K562 (cell line): Measurements from ENCODE around the gene MRPL27. TPM values are rescaled to one million over a fixed set of nuclear protein-coding genes. Genes with fewer than 3 reads are reported as not detected.

Experiments used
- ATAC-seq: fragments of 200-7000 bp; cut with Tn5 transposase; 3 replicates; pipeline ENCODE4 v1.9.1; 2020; ENCODE audit warnings: moderate library complexity
- BruUV-seq: library from RNA; stranded (reverse); fragments of 400-500 nt; replicated peaks from 2 replicates; lab custom pipeline; 2021; lab: Mats Ljungman, UMichigan
- CTCF ChIA-PET: fragments of 300-600 bp; formaldehyde crosslinking; extraction: SDS; loops from one replicate; lab custom pipeline; 2021; ENCODE audit warnings: low intra/inter-chr PET ratio; lab: Yijun Ruan, JAX
- POLR2A ChIA-PET: fragments of 300-600, 350-650 bp; sonication (Branson Sonifier 250); formaldehyde crosslinking; extraction: SDS; loops from one replicate; lab custom pipeline; 2021; ENCODE audit warnings: antibody characterized with exemption, inconsistent platforms; lab: Yijun Ruan, JAX
- DNase-seq, 4 experiments: peaks; one replicate each; pipeline versions ENCODE4 v3.0.0 to v3.0.0-alpha.2; 2011 to 2018; ENCODE audit warnings: low spot score in 3 of 4, mixed read lengths in 3 of 4; ENCODE audit errors: extremely low read depth in 1 of 4
- FAIRE-seq: peaks from 2 replicates; lab custom pipeline; 2011; peaks lifted over from hg19 to GRCh38; lab: Jason Lieb, UNC
- H2AFZ ChIP-seq: 2 replicates; pipeline ENCODE4 v1.6.0; 2011; ENCODE audit warnings: low read depth, low read length, control low read depth, inconsistent platforms
- H3K27ac ChIP-seq: fragments of 200-600 bp; 3 replicates; pipeline ENCODE4 v1.8.0; 2011; ENCODE audit warnings: low read depth, mild to moderate bottlenecking, control low read depth, inconsistent platforms, low read length, moderate library complexity, mixed read lengths; ENCODE audit errors: extremely low read depth
- H3K27me3 ChIP-seq, 2 experiments: fragments of 300-600 bp in 1 of 2; 2 replicates in 1 of 2; 3 replicates in 1 of 2; pipeline versions ENCODE4 v1.6.0 to v1.8.0; 2011; ENCODE audit warnings: inconsistent platforms in 2 of 2, low read length in 2 of 2, mild to moderate bottlenecking in 1 of 2, mixed read lengths in 1 of 2, moderate library complexity in 1 of 2; ENCODE audit not compliant: control insufficient read depth in 2 of 2, insufficient read depth in 2 of 2
- H3K36me3 ChIP-seq: fragments of 300-600 bp; 3 replicates; pipeline ENCODE4 v1.8.0; 2011; ENCODE audit warnings: mild to moderate bottlenecking, low read length, inconsistent platforms; ENCODE audit not compliant: control insufficient read depth, insufficient read depth
- H3K4me1 ChIP-seq, 2 experiments: fragments of 200-600 bp in 1 of 2; replicated peaks in 1 of 2; 2 replicates in 1 of 2; 3 replicates in 1 of 2; pipeline versions ENCODE4 v1.5.1 to v1.8.0; 2011; ENCODE audit warnings: inconsistent platforms in 2 of 2, low read length in 2 of 2, mild to moderate bottlenecking in 1 of 2, mixed read lengths in 1 of 2, moderate library complexity in 1 of 2; ENCODE audit not compliant: control insufficient read depth in 2 of 2, insufficient read depth in 2 of 2
- H3K4me2 ChIP-seq: 2 replicates; pipeline ENCODE4 v1.6.1; 2011; ENCODE audit warnings: low read length, control low read depth, inconsistent platforms, mixed read lengths; ENCODE audit not compliant: insufficient read depth
- H3K4me3 ChIP-seq: fragments of 200-600 bp; sonication (generic), shearing (Covaris generic); 2 replicates; pipeline ENCODE4 v1.5.1; 2016; ENCODE audit warnings: control low read depth, inconsistent platforms
- H3K79me2 ChIP-seq: fragments of 200-600 bp; 3 replicates; pipeline ENCODE4 v1.8.0; 2011; ENCODE audit warnings: low read length, inconsistent platforms; ENCODE audit not compliant: control insufficient read depth, insufficient read depth
- H3K9ac ChIP-seq, 2 experiments: 2 replicates each; pipeline versions ENCODE4 v1.6.0 to v1.6.1; 2011; ENCODE audit warnings: low read depth in 2 of 2, low read length in 2 of 2, control low read depth in 1 of 2, inconsistent platforms in 1 of 2, mild to moderate bottlenecking in 1 of 2, mixed read lengths in 1 of 2; ENCODE audit not compliant: insufficient read depth in 1 of 2
- H3K9me1 ChIP-seq: one replicate; pipeline ENCODE4 v1.6.0; 2011; ENCODE audit warnings: inconsistent platforms, mild to moderate bottlenecking, low read length, moderate library complexity; ENCODE audit not compliant: control insufficient read depth, insufficient read depth
- H3K9me3 ChIP-seq: replicated peaks from 2 replicates; pipeline ENCODE4 v1.5.1; 2011; ENCODE audit warnings: low read depth, low read length, inconsistent platforms; ENCODE audit not compliant: control insufficient read depth, insufficient read depth
- H4K20me1 ChIP-seq: replicated peaks from 2 replicates; pipeline ENCODE4 v1.6.1; 2011; ENCODE audit warnings: low read length, inconsistent platforms, mixed read lengths; ENCODE audit not compliant: control insufficient read depth, insufficient read depth
- PPARD ChIP-seq: fragments of 250-450 bp; sonication (Bioruptor Pico); IDR thresholded peaks from 2 replicates; pipeline ENCODE4 v1.8.0; 2022; ENCODE audit warnings: inconsistent platforms, mild to moderate bottlenecking, moderate library complexity
- PRDM10 ChIP-seq: fragments of 450-650 bp; IDR thresholded peaks from 2 replicates; pipeline ENCODE4 v1.6.1; 2018; ENCODE audit not compliant: partially characterized antibody
- PRPF4 ChIP-seq: fragments of 200-400 bp; formaldehyde crosslinking; IDR thresholded peaks from one replicate; pipeline ENCODE4 v1.6.1; 2017; ENCODE audit warnings: low read length, low read depth, mild to moderate bottlenecking; ENCODE audit not compliant: insufficient read depth, poor library complexity, severe bottlenecking
- RFX5 ChIP-seq: IDR thresholded peaks from 2 replicates; pipeline ENCODE4 v1.6.1; 2011; ENCODE audit warnings: low read depth, mild to moderate bottlenecking, improper control_type of control experiment, low read length
- ZNF592 ChIP-seq: fragments of 450-650 bp; IDR thresholded peaks from 2 replicates; pipeline ENCODE4 v1.6.1; 2017; ENCODE audit warnings: antibody characterized with exemption, mild to moderate bottlenecking
- ZNF696 ChIP-seq: fragments of 250-450 bp; sonication (Bioruptor Pico); conservative IDR thresholded peaks from 2 replicates; pipeline ENCODE4 v1.4.0; 2020; ENCODE audit warnings: mild to moderate bottlenecking, moderate library complexity
- WGBS: fragments of 100-300 bp; shearing (Covaris generic); methylation state at CpG from one replicate; pipeline ENCODE4 v1.1.6; 2016; ENCODE audit warnings: low coverage, mixed read lengths; ENCODE audit not compliant: insufficient coverage; ENCODE audit errors: missing lambda C conversion rate; 5-methylcytosine and 5-hydroxymethylcytosine counted together
- in situ Hi-C: fragments of 300-500 bp; cut with MboI; formaldehyde crosslinking; loops from 4 replicates; pipeline ENCODE4 v1.15.0; 2018; ENCODE audit warnings: inconsistent platforms, mixed read lengths
- intact Hi-C: fragments of 100-400 bp; cut with micrococcal nuclease; formaldehyde crosslinking; loops from 2 replicates; pipeline ENCODE4 v1.14.2; 2022
- polyA plus RNA-seq, 8 experiments: library from polyadenylated mRNA; depleted of rRNA in 4 of 8; stranded (reverse) in 5 of 8; unstranded in 3 of 8; fragments of >200 nt; fragmentation: Nextera tagmentation in 2 of 8; fragmentation: Illumina TruSeq in 1 of 8; extraction: Ambion mirVana in 2 of 8; extraction: Trizol in 1 of 8; gene quantifications; 2 replicates each; pipeline versions ENCODE4 v1.2.1 to v1.2.3, GENCODE V29; 2011 to 2014; ENCODE audit warnings: inconsistent platforms in 1 of 8, missing spikeins in 1 of 8
- total RNA-seq, 7 experiments: library from RNA; depleted of rRNA in 6 of 7; stranded (reverse); fragments of >200 nt in 6 of 7; fragmentation: Illumina TruSeq in 2 of 7; extraction: Trizol in 2 of 7; gene quantifications; 2 replicates each; pipeline versions ENCODE4 v1.2.1 to v1.2.3, GENCODE V29; 2011 to 2021; ENCODE audit warnings: low replicate concordance in 1 of 7

The MRPL27 gene
- total and polyA plus RNA-seq, 9 of the 15 experiments (the other 6 are each of a cell fraction or from before 2014, with no cell fraction given) = 96.3 to 401 (median 142) TPM

GRCh38 chr17:50326831-50327364, 46.1 kb downstream of the MRPL27 start:
- no peak for TF ChIP-seq PPARD (CRISPR knock-in tag)
- TF ChIP-seq RFX5 = no peak
- TF ChIP-seq ZNF592 = no peak
- no peak for TF ChIP-seq PRPF4
- no peak for TF ChIP-seq ZNF696 (CRISPR knock-in tag)
- TF ChIP-seq PRDM10 = peak; percentile 57
- POLR2A ChIA-PET = no interaction called here
- CTCF ChIA-PET = no interaction called here
- H3K4me3 ChIP-seq = no peak overlapping the region
- H3K27me3 ChIP-seq = peaks cover 18 to 40% of the 10 kb centered on the region in 2 experiments
- H3K9me3 ChIP-seq = no peaks in the 10 kb centered on the region
- H3K4me1 ChIP-seq = peaks cover 0 to 3% of the 10 kb centered on the region in 2 experiments; a peak in 2 of 5 replicates
- no peaks in the 10 kb centered on the region for H4K20me1 ChIP-seq
- H3K4me2 ChIP-seq = no peak overlapping the region
- no peak overlapping the region for H3K9ac ChIP-seq
- BruUV-seq = no TSS peak
- H2AFZ ChIP-seq = no peak overlapping the region
- in situ Hi-C loops (no loop called here), intact Hi-C loops (no loop called here)
- FAIRE-seq (no peak), DNase-seq (no peak), ATAC-seq (no peak)
- H3K36me3 ChIP-seq = no peaks in the 10 kb centered on the region
- H3K27ac ChIP-seq = no peak overlapping the region
- H3K9me1 ChIP-seq = no peaks in the 10 kb centered on the region
- 13% methylated on average over 9 of the region's 9 CpGs for WGBS
- H3K79me2 ChIP-seq = no peaks in the 10 kb centered on the region
